GM10266 (cell line): ENCODE results near the gene C11orf21.

Source experiments
- DNase-seq: peaks from one replicate; pipeline ENCODE4 v3.0.0; 2012; ENCODE audit errors: extremely low spot score
- TF ChIP-seq, protein P1 (sequence below): IDR thresholded peaks from 2 replicates; pipeline ENCODE4 v1.5.1; 2012; ENCODE audit warnings: mild to moderate bottlenecking, low read depth; ENCODE audit not compliant: control insufficient read depth, insufficient read depth; ENCODE audit errors: missing control alignments

The C11orf21 gene

DNA sequence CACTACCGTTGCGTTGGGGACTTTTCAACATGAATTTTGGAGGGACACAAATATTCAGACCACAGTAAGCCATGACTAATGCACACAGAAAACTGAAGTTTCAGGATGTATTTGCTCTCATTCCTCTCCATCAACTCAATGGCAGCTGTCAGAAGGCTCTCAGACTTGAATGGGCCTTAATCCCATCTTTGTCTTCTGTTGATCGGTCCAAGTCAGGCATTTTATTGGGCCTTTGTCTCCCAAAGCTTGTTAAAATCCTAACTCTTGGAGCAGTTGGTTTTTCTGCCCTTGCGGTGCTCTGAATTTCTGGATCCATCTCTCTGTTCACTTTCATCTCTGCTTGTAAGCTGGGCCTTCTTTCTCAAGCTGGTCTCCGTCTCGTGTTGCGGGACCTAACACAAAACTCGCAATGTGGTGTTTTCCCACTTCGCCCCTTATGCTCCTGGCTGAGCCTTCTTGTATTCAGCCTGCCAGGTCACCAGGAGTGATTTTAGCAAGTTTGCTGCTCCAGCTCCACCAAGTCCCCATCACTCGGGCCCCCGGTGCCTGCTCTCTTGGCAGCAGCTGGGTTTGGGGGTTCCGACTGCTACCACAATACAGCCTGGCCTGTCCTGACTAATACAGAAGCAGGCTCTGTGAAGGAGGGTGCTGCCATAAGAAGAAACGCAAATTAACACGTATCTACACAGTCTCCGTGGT lies 27.1 kb upstream of the C11orf21 start:
- no peak for DNase-seq

DNA sequence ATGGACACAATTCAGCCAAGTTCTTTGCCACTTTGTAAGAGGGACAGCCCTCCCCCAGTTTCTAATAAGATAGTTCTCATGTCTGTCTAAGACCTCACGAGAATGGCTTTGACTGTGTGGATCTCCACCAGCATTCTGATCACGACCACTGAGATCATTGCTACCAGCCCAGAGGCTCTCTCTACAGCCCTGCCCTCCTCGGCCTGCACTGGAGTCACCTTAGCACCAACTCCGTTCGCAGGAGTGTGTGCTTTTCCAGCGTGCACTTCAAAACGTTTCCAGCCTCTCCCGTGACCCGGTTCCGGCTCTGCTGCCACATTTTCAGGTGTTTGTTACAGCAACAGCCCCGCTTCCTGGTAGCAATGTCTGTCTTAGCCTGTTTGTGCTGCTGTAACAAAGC lies 26.3 kb upstream of the C11orf21 start:
- no peak for DNase-seq
- TF ChIP-seq, protein P1, sequence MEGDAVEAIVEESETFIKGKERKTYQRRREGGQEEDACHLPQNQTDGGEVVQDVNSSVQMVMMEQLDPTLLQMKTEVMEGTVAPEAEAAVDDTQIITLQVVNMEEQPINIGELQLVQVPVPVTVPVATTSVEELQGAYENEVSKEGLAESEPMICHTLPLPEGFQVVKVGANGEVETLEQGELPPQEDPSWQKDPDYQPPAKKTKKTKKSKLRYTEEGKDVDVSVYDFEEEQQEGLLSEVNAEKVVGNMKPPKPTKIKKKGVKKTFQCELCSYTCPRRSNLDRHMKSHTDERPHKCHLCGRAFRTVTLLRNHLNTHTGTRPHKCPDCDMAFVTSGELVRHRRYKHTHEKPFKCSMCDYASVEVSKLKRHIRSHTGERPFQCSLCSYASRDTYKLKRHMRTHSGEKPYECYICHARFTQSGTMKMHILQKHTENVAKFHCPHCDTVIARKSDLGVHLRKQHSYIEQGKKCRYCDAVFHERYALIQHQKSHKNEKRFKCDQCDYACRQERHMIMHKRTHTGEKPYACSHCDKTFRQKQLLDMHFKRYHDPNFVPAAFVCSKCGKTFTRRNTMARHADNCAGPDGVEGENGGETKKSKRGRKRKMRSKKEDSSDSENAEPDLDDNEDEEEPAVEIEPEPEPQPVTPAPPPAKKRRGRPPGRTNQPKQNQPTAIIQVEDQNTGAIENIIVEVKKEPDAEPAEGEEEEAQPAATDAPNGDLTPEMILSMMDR, result no peak

More for the DNA sequence above, 27.1 kb upstream of the C11orf21 start:
- TF ChIP-seq, protein P1, result no peak

DNA sequence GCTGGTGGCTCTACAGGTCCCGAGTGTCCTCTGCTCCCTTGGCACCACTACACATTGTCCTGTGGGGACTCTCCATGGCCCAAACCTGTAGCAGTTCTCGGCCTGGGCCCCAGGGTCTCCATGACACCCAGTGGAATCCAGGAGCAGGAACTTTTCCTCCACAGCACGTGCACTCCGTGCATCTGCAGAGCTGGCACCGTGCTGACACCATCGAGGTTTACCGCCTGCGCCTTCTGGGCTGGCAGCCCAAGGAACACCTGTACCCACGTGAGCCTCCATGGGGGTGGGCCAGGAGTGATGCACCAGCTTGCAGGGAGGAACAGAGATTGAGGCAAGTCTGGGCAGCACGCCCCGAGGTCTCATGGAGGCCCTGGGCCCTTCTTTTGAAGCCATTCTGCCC lies 25.3 kb upstream of the C11orf21 start:
- TF ChIP-seq, protein P1, result no peak
- DNase-seq, result no peak

DNA sequence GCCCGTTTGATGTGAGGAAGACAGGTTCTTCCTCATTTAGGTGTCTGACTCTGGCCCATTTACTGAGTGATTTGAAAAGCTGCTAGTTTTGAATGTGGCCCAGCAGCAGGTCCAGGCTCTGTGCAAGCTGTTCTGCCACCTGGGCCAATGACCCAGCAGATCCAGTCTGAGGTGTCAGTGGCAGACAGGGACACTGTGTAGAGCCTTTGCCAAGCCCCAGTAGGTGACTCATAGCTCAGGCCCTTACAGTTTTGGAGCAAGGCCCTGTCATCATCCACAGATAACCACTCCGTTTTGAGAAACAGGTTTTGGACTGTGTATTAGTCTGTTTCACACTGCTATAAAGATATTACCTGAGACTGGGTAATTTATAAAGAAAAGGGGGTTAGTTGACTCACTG lies 24.0 kb upstream of the C11orf21 start:
- TF ChIP-seq, protein P1, result no peak
- no peak for DNase-seq

DNA sequence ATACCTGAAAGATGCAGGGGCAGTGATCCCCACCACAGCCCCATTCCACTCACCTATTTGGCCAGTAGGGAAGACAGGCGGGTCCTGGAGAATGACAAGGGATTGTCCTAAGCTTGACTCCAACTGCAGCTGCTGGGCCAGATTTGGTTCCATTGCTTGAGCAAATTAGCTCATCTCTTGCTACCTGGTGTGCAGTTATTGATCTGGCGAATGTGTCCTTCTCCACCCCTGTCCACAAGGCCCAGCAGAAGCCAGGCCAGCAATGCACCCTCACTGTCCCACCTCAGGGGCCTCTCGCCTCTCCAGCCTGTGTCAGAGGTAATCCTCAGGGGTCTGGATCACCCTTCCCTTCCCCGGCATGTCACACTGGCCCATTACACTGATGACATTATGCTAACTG lies 23.4 kb upstream of the C11orf21 start:
- TF ChIP-seq, protein P1, result no peak
- DNase-seq, result no peak

DNA sequence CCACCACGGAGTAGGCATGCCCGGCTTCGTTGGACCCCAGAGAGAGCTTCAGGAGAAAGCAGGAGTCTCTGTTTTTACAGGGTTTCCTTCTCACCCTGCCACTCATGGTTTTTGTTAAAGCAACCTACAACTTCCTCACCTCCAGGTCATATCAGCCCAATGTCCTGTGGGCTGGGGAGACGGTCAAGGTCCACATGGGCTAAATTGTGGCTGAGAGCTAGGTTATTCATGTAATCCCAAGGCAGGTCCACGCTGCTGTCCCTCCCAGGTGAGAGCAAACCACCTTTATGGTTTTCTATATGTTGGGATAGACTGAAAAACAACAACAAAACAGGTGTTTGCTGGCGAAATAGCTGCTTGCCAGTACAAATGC lies 19.6 kb upstream of the C11orf21 start:
- TF ChIP-seq, protein P1, result no peak
- no peak for DNase-seq

DNA sequence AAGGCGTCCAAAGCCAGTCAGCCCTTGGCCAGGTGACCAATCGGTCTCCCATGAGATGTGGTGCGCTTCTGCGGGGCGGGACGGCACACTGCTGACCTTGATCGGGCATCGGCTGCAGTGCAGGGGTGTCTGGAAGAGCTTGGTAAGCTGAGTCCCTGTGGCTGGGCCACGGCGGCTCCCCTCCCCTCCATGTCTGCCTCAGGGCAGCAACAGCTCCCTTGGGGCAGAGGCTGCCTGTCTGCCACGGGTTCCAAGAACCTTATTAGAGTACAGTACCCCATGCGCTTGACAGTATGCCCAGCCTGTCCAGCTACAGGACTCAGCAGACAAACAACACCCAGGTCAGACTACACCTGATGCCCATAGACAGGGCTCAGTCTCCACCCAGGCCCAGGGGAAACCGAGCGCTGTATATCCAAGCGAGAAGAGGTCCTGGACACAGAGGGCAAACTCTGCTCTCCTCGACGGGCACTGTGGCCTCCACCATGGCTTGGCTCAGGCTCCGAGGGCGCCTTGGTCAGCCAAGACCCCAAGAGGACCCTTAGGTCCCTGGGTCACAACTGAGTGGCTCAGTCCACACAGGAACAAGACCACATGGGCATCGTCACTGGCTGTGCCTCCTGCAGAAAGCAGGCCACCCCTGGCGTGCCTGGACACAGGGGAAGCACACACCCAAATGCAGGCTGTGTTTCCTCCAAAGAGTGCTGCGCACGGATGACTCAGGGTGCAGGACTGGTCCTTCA lies 19.0 kb upstream of the C11orf21 start:
- no peak for DNase-seq
- TF ChIP-seq, protein P1, result no peak
